Activated CD4-positive, alpha-beta T cell treated with anti-CD3 and anti-CD28 coated beads, Interleukin-2, amount 10 ng/mL, durations not matched to agents 7 days and 5 days (primary cell): ENCODE measurements around the gene LOXHD1. TPM values are rescaled to one million over a fixed set of nuclear protein-coding genes. Genes with fewer than 3 reads are reported as not detected.

Experiments used
- CTCF ChIA-PET: fragments of 350-600 bp; sonication (Branson Sonifier 250); formaldehyde crosslinking; loops from one replicate; lab custom pipeline; 2021; ENCODE audit warnings: antibody characterized with exemption; lab: Charles Lee
- POLR2A ChIA-PET: fragments of 350-600 bp; sonication (Branson Sonifier 250); formaldehyde crosslinking; loops from one replicate; lab custom pipeline; 2021; ENCODE audit warnings: antibody characterized with exemption; lab: Charles Lee
- DNase-seq: peaks from one replicate; pipeline ENCODE4 v3.0.0-alpha.2; 2020
- H3K27ac Mint-ChIP-seq: one replicate; pipeline ENCODE4 v1.8.0; 2021; ENCODE audit warnings: mild to moderate bottlenecking, moderate library complexity, mixed read lengths
- H3K27me3 Mint-ChIP-seq: one replicate; pipeline ENCODE4 v1.8.0; 2021; ENCODE audit warnings: mixed read lengths
- H3K36me3 Mint-ChIP-seq: one replicate; pipeline ENCODE4 v1.8.0; 2021; ENCODE audit warnings: low read depth, mixed read lengths
- H3K4me1 Mint-ChIP-seq: one replicate; pipeline ENCODE4 v1.8.0; 2021; ENCODE audit warnings: mixed read lengths
- H3K4me3 Mint-ChIP-seq: one replicate; pipeline ENCODE4 v1.8.0; 2021; ENCODE audit warnings: mild to moderate bottlenecking, moderate library complexity, mixed read lengths
- H3K9me3 Mint-ChIP-seq: one replicate; pipeline ENCODE4 v1.8.0; 2021; ENCODE audit warnings: mixed read lengths
- total RNA-seq, 2 experiments: library from RNA; stranded (reverse); gene quantifications; one replicate each; pipeline ENCODE4 v1.2.3, GENCODE V29; 2021

LOXHD1 gene
- total RNA-seq, 2 experiments from 2014 or later = 0.25 to 0.35 TPM

DNA sequence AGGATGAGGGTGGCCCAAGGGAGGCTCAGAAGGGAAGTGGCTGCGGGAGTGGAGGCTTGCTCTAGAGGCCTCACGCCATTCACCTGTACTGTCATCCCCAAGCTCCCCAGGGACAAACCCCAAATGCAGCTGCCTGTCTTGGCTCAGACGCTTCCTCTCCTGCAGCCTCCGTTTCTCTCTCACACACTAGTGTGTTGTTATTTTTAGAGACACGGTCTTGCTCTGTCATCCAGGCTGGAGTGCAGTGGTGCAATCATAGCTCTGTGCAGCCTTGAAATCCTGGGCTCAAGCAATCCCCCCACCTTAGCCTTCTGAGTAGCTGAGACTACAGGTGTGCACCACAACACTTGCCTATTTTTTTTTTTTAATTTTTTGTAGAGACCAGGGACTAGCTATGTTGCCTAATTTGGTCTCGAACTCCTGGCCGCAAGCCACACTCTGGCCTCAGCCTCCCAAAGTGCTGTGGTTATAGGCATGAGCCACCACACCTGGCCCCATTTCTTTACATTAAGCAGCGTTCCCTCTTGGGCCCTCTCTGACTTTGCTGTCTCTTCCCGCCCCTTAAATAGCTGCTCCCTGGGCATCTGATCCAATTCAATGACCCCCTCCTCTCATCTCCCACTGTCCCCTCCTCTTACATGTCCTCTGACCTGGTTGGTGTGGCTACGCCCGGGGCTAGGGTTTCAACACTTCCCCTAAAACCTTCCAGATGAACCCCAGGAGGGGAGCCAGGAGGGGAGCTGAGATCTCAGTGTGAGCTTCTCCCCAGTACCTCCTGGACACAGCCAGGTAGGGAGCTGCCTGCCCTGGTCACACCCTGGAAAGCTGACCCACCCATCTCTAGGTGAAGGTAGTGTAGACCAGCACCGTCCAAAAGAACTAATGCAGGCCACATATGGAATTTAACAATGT is 24.0 kb upstream of the LOXHD1 start:
- no peak for DNase-seq
- H3K36me3 Mint-ChIP-seq = no peaks in the 10 kb centered on the region
- POLR2A ChIA-PET = interaction anchor here (0.6 kb wide), 1 partner anchor 9 kb away, joined by 3 read pairs; no protein-coding TSS in a partner anchor
- H3K4me3 Mint-ChIP-seq = no peak overlapping the region
- no peaks in the 10 kb centered on the region for H3K27me3 Mint-ChIP-seq
- no peaks in the 10 kb centered on the region for H3K4me1 Mint-ChIP-seq
- no peaks in the 10 kb centered on the region for H3K9me3 Mint-ChIP-seq
- H3K27ac Mint-ChIP-seq = no peak overlapping the region
- CTCF ChIA-PET = interaction anchor here (0.6 to 0.7 kb wide), 2 partner anchors 23 to 1249 kb away, joined by 3 to 6 read pairs; no protein-coding TSS in a partner anchor

DNA sequence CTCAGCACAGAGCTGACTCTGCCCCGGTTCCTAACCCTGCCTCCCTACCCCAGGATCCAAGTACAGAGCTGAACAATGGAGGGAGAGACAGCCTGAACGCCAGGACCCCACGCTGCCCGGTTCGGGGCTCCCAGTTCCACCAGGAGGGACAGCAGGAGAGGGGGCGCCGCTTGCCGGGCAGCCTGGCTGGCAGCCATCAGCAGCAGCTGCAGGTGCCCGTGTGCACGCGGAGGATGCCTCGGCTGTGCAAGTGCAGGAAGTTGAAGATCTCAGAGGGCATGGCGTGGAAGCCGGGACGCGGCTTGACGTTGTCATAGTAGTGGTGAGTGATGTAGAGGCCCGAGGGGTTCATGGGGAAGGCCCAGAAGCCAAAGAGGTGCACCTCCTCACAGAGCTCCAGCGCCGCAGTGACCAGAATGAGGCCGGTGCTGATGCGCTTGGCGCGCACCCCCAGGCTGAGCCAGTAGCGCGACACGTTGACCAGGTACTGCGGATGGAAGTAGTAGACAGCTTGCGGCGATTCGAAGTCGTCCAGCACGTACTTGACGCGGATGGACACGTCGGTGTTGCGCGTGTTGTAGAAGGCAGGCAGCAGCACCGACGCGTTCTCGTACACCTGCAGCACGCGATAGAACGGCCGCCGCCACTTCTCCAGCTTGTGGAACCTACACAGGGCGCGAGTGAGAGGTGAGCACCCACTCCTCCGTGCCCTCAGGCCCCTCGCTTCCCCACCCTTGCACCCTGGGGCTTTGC is 23.0 kb upstream of the LOXHD1 start:
- ChIA-PET CTCF (interaction anchor here (2.0 kb wide), 1 partner anchor 22 kb away, joined by 5 read pairs; no protein-coding TSS in a partner anchor), POLR2A (no interaction called here)
- Mint-ChIP-seq H3K4me3 (no peak overlapping the region), H3K27me3 (peaks cover under 1% of the 10 kb centered on the region), H3K36me3 (no peaks in the 10 kb centered on the region), H3K9me3 (no peaks in the 10 kb centered on the region), H3K27ac (no peak overlapping the region), H3K4me1 (no peaks in the 10 kb centered on the region)
- DNase-seq = no peak

DNA sequence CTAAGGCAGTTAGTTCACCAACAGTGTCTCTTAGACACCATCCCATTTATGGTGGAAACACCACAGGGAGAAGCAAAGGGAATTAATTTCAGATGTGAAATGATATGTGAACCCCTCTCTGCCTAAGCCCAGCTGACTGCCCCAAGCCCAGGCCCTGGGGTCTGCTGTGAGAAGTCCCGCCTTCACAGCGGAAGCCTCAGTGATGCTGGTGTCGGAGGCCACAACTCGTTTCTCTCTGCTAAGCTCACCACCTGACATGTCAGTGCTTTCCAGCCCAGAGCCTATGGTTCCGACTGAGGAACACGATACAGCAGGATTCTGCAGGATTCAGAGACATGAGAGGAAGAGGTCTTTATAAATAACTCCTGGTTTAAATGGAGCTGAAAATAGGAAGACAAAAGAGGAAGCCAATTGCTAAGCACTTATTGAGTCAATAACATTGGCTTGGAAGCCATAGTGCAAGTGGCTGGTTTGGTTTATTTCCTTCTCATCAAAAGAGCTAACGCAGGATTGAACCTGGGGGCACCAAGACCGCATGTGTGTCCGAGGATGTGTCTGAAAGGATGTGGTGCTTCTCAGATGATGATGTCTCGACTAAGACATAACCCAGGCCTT is 21.9 kb upstream of the LOXHD1 start:
- DNase-seq = no peak
- no peak overlapping the region for H3K27ac Mint-ChIP-seq
- H3K4me1 Mint-ChIP-seq = no peaks in the 10 kb centered on the region
- POLR2A ChIA-PET = no interaction called here
- H3K27me3 Mint-ChIP-seq = peaks cover 9% of the 10 kb centered on the region
- no peaks in the 10 kb centered on the region for H3K9me3 Mint-ChIP-seq
- H3K4me3 Mint-ChIP-seq = no peak overlapping the region
- H3K36me3 Mint-ChIP-seq = no peaks in the 10 kb centered on the region
- CTCF ChIA-PET = interaction anchor here (2.0 kb wide), 1 partner anchor 21 kb away, joined by 5 read pairs; no protein-coding TSS in a partner anchor

- no peak for DNase-seq
- peaks cover 9% of the 10 kb centered on the region for H3K27me3 Mint-ChIP-seq
- no peaks in the 10 kb centered on the region for H3K36me3 Mint-ChIP-seq
- ChIA-PET POLR2A (no interaction called here), CTCF (interaction anchor here (2.0 kb wide), 1 partner anchor 20 kb away, joined by 5 read pairs; no protein-coding TSS in a partner anchor)
- no peaks in the 10 kb centered on the region for H3K9me3 Mint-ChIP-seq
- H3K4me1 Mint-ChIP-seq = no peaks in the 10 kb centered on the region
- no peak overlapping the region for H3K4me3 Mint-ChIP-seq
- H3K27ac Mint-ChIP-seq = no peak overlapping the region
Observed at GRCh38 chr18:46678041-46678440, 21.0 kb upstream of the LOXHD1 start.

DNA sequence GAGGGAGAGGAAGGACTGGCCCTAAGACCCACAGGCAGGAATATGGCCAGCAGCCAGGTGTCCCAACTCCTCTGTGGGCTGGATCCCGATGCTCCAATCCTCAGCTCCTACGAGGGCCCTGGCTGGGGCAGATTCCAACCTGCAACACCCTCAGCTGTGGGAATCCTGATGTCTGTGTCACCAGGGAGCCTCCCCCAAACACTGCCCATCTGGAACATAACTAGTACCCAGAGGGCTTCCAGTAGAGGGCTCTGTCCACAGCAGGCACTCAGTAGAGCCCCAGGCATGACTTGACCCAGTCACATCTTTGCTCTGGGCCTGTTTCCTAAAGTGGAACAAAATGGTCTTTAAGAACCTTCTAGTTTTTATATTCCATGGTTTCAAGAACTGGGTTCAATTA is 20.6 kb upstream of the LOXHD1 start:
- Mint-ChIP-seq H3K27me3 (peaks cover 9% of the 10 kb centered on the region), H3K4me1 (peaks cover 4% of the 10 kb centered on the region), H3K4me3 (no peak overlapping the region), H3K36me3 (no peaks in the 10 kb centered on the region), H3K27ac (no peak overlapping the region), H3K9me3 (no peaks in the 10 kb centered on the region)
- ChIA-PET POLR2A (no interaction called here), CTCF (no interaction called here)
- no peak for DNase-seq

DNA sequence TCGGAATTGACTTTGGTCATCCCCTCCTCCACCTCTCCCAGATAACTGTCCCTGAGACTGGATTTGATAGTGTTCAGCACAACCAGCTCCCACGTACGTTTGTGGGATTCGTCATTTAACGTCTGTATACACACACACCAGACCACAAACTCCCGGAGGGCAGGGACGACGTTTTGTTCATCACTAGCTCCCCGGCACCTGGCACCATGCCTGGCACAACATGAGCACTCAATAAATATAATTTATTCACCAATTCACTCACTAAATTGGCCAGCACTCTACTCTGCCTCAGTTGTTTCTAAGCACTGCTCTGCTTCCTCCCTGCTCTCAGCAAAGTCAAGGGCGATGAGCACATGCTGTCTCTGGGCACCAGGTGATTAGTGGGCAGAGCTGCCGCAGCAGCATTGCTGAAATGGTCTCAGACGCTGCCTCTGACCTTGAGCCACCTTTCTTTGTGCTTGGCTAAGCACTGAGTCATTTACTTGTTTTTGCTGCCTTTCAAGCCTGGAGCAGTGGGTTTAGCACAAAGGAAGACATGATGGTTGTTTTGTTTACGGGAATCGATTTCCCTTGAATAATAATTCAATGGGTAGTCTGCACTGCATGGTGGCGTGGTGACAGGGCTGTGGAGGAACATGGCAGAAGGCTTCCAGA is 19.3 kb upstream of the LOXHD1 start:
- no peak overlapping the region for H3K4me3 Mint-ChIP-seq
- CTCF ChIA-PET = interaction anchor here (0.7 kb wide), 1 partner anchor 19 kb away, joined by 3 read pairs; no protein-coding TSS in a partner anchor
- no peak overlapping the region for H3K27ac Mint-ChIP-seq
- peaks cover 9% of the 10 kb centered on the region for H3K27me3 Mint-ChIP-seq
- no peak for DNase-seq
- no peaks in the 10 kb centered on the region for H3K9me3 Mint-ChIP-seq
- POLR2A ChIA-PET = no interaction called here
- peaks cover 14% of the 10 kb centered on the region for H3K4me1 Mint-ChIP-seq
- H3K36me3 Mint-ChIP-seq = no peaks in the 10 kb centered on the region

- POLR2A ChIA-PET = no interaction called here
Observed at GRCh38 chr18:46675112-46675511, 18.1 kb upstream of the LOXHD1 start.

DNA sequence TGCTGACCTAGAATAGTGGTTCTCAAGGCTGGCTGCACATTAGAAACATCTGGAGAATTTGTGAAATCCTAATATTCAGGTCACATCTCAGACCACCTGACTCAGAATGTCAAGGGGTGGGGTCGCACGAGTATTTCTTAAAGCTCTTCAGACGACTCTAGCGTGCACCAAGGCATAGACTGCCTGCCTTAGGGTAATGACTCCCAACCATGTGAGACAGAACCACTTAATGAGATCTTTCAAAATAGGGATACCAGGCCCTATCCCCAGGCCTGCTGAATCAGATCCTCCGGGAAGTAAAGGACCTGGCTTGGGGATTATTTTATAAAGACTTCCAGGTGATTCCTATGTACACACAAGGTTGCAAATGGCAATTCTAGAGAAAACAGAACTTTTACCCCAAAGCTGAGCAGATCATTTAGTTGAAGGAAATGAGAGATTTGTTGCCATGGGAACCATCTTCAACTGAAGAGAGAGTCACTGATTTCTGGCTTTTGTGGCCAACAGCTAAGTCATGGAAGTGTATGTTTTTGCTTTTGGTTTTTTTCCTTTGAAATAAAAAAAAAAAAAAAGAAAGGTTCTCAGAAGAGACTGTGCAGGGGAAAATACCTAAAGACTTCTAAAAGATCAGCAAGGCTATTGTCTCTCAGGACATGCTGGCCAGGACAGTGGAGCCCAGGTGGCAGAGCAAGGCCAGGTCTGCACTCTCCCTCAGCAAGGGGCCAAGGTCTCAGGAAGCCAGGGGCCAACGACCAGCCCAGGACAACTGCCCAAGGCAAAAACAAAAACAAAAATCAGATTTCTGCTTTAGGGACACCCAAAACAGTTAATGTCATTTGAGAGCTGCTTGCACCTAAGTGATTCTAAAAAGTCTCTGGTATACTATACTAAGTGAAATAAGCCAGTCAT is 15.3 kb upstream of the LOXHD1 start:
- peaks cover 11% of the 10 kb centered on the region for H3K27me3 Mint-ChIP-seq
- peak; percentile 22 for DNase-seq
- H3K36me3 Mint-ChIP-seq = no peaks in the 10 kb centered on the region
- H3K27ac Mint-ChIP-seq = no peak overlapping the region
- POLR2A ChIA-PET = no interaction called here
- H3K9me3 Mint-ChIP-seq = no peaks in the 10 kb centered on the region
- H3K4me1 Mint-ChIP-seq = peaks cover 15% of the 10 kb centered on the region
- CTCF ChIA-PET = interaction anchor here (1.8 kb wide), 1 partner anchor 15 kb away, joined by 9 read pairs; the partner anchor contains the start of gene LOXHD1
- no peak overlapping the region for H3K4me3 Mint-ChIP-seq

More at GRCh38 chr18:46675112-46675511, 18.1 kb upstream of the LOXHD1 start:
- Mint-ChIP-seq H3K9me3 (no peaks in the 10 kb centered on the region), H3K4me1 (peaks cover 15% of the 10 kb centered on the region), H3K27me3 (peaks cover 11% of the 10 kb centered on the region), H3K4me3 (no peak overlapping the region), H3K36me3 (no peaks in the 10 kb centered on the region), H3K27ac (no peak overlapping the region)
- CTCF ChIA-PET = no interaction called here
- DNase-seq = no peak

DNA sequence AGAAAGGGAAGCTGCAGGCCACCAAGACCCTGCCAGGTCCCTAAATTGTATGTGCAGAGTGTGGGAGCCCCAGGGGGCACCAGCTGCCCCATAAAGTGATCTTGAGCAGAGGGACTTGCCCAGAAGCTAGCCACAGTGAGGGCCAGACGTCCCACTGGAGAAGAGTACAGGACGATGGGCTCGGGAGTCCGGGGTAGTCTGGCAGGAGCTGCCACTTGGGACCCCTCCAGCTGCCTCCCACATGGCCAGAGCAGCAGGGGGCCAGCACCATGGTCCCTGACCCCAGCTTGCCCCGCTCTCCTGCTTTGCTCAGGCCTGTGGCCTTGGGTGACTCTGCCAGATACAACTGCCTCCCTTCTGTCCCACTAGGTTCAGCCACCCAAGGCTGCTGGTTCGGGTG is 11.7 kb upstream of the LOXHD1 start:
- Mint-ChIP-seq H3K4me1 (peaks cover 15% of the 10 kb centered on the region), H3K36me3 (no peaks in the 10 kb centered on the region), H3K27ac (no peak overlapping the region), H3K9me3 (no peaks in the 10 kb centered on the region), H3K4me3 (no peak overlapping the region), H3K27me3 (peaks cover 2% of the 10 kb centered on the region)
- POLR2A ChIA-PET = no interaction called here
- CTCF ChIA-PET = no interaction called here
- DNase-seq = no peak

DNA sequence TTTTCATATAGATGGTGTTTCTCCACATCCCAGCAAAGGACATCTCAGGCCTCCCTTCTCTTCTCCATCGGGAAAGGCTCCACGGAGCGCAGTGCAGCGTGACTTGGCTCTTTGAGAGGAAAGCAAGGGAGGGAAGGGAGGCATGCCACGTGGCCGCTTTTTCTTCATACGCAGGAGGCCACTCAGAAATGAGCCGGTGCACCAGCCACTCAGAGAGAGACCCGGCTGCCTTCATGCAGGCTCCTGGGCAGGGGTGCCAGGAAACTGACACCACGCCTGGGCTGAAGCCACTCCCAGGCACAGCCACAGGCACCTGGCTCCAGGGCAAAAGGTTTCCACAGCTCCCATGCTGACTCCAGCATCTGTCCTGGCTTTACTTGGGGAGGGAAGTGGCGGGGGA is 11.1 kb upstream of the LOXHD1 start:
- DNase-seq = no peak
- ChIA-PET CTCF (interaction anchor here (2.4 kb wide), 1 partner anchor 10 kb away, joined by 9 read pairs; no protein-coding TSS in a partner anchor), POLR2A (no interaction called here)
- Mint-ChIP-seq H3K4me1 (peaks cover 15% of the 10 kb centered on the region), H3K36me3 (no peaks in the 10 kb centered on the region), H3K27me3 (peaks cover 3% of the 10 kb centered on the region), H3K4me3 (no peak overlapping the region), H3K27ac (no peak overlapping the region), H3K9me3 (no peaks in the 10 kb centered on the region)

GRCh38 chr18:46663539-46663938 is 6.5 kb upstream of the LOXHD1 start:
- POLR2A ChIA-PET = no interaction called here
- Mint-ChIP-seq H3K36me3 (no peaks in the 10 kb centered on the region), H3K27ac (no peak overlapping the region), H3K4me3 (no peak overlapping the region), H3K9me3 (no peaks in the 10 kb centered on the region), H3K27me3 (peaks cover 2% of the 10 kb centered on the region), H3K4me1 (no peaks in the 10 kb centered on the region)
- CTCF ChIA-PET = no interaction called here
- no peak for DNase-seq
